HS-27A (cell line): Measurements from ENCODE around the gene ZNF595.
"Not testable (repeated sequence)": the region's sequence is repeated elsewhere in the genome, so short reads cannot be mapped to it uniquely, and the experiment has no call there.

Experiments used
- DNase-seq: peaks from one replicate; pipeline ENCODE4 v3.0.0-alpha.2; 2012; ENCODE audit warnings: low read depth, missing footprints

ZNF595 gene

GRCh38 chr4:86559-87324 lies 33.6 kb downstream of the ZNF595 start:
- DNase-seq = not testable (repeated sequence)

GRCh38 chr4:98386-98785 lies 45.3 kb downstream of the ZNF595 start:
- DNase-seq = no peak

GRCh38 chr4:99863-100262 lies 46.7 kb downstream of the ZNF595 start:
- DNase-seq = no peak

- DNase-seq = no peak
Observed at GRCh38 chr4:107083-107443, 53.9 kb downstream of the ZNF595 start.

- no peak for DNase-seq
Observed at GRCh38 chr4:107444-108429, 54.6 kb downstream of the ZNF595 start.

GRCh38 chr4:112771-113170 lies 59.6 kb downstream of the ZNF595 start:
- no peak for DNase-seq

GRCh38 chr4:113732-114131 lies 60.6 kb downstream of the ZNF595 start:
- no peak for DNase-seq

GRCh38 chr4:114149-114548 lies 61.0 kb downstream of the ZNF595 start:
- DNase-seq = no peak

- DNase-seq = no peak
Observed at GRCh38 chr4:116499-116898, 63.4 kb downstream of the ZNF595 start.

GRCh38 chr4:120616-121015 lies 67.5 kb downstream of the ZNF595 start:
- no peak for DNase-seq

- DNase-seq = no peak
Observed at GRCh38 chr4:121408-122084, 68.4 kb downstream of the ZNF595 start.

GRCh38 chr4:123922-124274 lies 70.8 kb downstream of the ZNF595 start:
- not testable (repeated sequence) for DNase-seq

GRCh38 chr4:124275-125081 lies 71.4 kb downstream of the ZNF595 start, which contains the start of gene ZNF718:
Gene ZNF718, plus strand, starts transcription at chr4:124501. Its CDS starts 170 bp downstream, at chr4:124671.
- DNase-seq = peak; percentile 38

- peak; percentile 0 for DNase-seq
Observed at GRCh38 chr4:125091-125771, 72.1 kb downstream of the ZNF595 start.

GRCh38 chr4:125833-126232 lies 72.7 kb downstream of the ZNF595 start:
- DNase-seq = no peak

GRCh38 chr4:132483-132882 lies 79.4 kb downstream of the ZNF595 start:
- no peak for DNase-seq
